ENCODE measurements around the gene THBD. TPM values are rescaled to one million over a fixed set of nuclear protein-coding genes. Genes with fewer than 3 reads are reported as not detected.

THBD gene
- total RNA-seq, 2 donors from 2014 or later: 6.6 to 88.4 TPM

GRCh38 chr20:23022849-23023248 lies 26.6 kb downstream of the THBD start:
- no peaks in the 10 kb centered on the region for H3K9me3 ChIP-seq
- DNase-seq (ENCODE audit: low spot score): no peak
- no peaks in the 10 kb centered on the region for H3K27me3 ChIP-seq (replicated peaks; ENCODE audit: insufficient read depth)
- 68% methylated on average over 4 of the region's 4 CpGs for WGBS
- TF ChIP-seq CTCF (IDR thresholded peaks at IDR 0.05): no peak
- no peak for TF ChIP-seq POLR2A (IDR thresholded peaks at IDR 0.05)
- no peaks in the 10 kb centered on the region for H3K4me1 ChIP-seq (replicated peaks)
- intact Hi-C loops (cut with DNase I): no loop called here
- H3K27ac ChIP-seq: no peak overlapping the region
- H3K36me3 ChIP-seq: no peaks in the 10 kb centered on the region
- no peak overlapping the region for H3K4me3 ChIP-seq

GRCh38 chr20:23021951-23022350 lies 27.5 kb downstream of the THBD start:
- H3K36me3 ChIP-seq: no peaks in the 10 kb centered on the region

GRCh38 chr20:23021541-23021940 lies 27.9 kb downstream of the THBD start:
- intact Hi-C loops (cut with DNase I): no loop called here
- Histone ChIP-seq H3K9me3 (no peaks in the 10 kb centered on the region), H3K4me1 (replicated peaks) (no peaks in the 10 kb centered on the region), H3K27ac (no peak overlapping the region), H3K36me3 (no peaks in the 10 kb centered on the region), H3K27me3 (replicated peaks; ENCODE audit: insufficient read depth) (no peaks in the 10 kb centered on the region), H3K4me3 (no peak overlapping the region)
- WGBS: 50% methylated on average over 1 of the region's 1 CpG
- no peak for DNase-seq (ENCODE audit: low spot score)
- no peak for TF ChIP-seq POLR2A (IDR thresholded peaks at IDR 0.05)
- no peak for TF ChIP-seq CTCF (IDR thresholded peaks at IDR 0.05)
- TF ChIP-seq POLR2AphosphoS5 (IDR thresholded peaks at IDR 0.05): no peak

More at GRCh38 chr20:23021951-23022350, 27.5 kb downstream of the THBD start:
- no peak overlapping the region for H3K27ac ChIP-seq
- TF ChIP-seq POLR2AphosphoS5 (IDR thresholded peaks at IDR 0.05) (no peak), CTCF (IDR thresholded peaks at IDR 0.05) (no peak), POLR2A (IDR thresholded peaks at IDR 0.05) (no peak)
- no peaks in the 10 kb centered on the region for H3K27me3 ChIP-seq (replicated peaks; ENCODE audit: insufficient read depth)
- DNase-seq (ENCODE audit: low spot score): no peak
- H3K4me3 ChIP-seq: no peak overlapping the region
- 89% methylated on average over 5 of the region's 5 CpGs for WGBS
- intact Hi-C loops (cut with DNase I): no loop called here
- H3K4me1 ChIP-seq (replicated peaks): no peaks in the 10 kb centered on the region
- no peaks in the 10 kb centered on the region for H3K9me3 ChIP-seq

GRCh38 chr20:23020230-23021018 lies 29.0 kb downstream of the THBD start:
- no peak for DNase-seq (ENCODE audit: low spot score)
- 95% methylated on average over 12 of the region's 12 CpGs for WGBS
- H3K9me3 ChIP-seq: no peaks in the 10 kb centered on the region
- H3K27ac ChIP-seq: no peak overlapping the region
- intact Hi-C loops (cut with DNase I): no loop called here
- no peaks in the 10 kb centered on the region for H3K36me3 ChIP-seq
- H3K27me3 ChIP-seq (replicated peaks; ENCODE audit: insufficient read depth): no peaks in the 10 kb centered on the region
- TF ChIP-seq CTCF (IDR thresholded peaks at IDR 0.05) (no peak), POLR2AphosphoS5 (IDR thresholded peaks at IDR 0.05) (no peak), POLR2A (IDR thresholded peaks at IDR 0.05) (no peak)
- no peaks in the 10 kb centered on the region for H3K4me1 ChIP-seq (replicated peaks)
- H3K4me3 ChIP-seq: no peak overlapping the region

GRCh38 chr20:23019403-23019802 lies 30.1 kb downstream of the THBD start:
- no peak overlapping the region for H3K4me3 ChIP-seq
- no peaks in the 10 kb centered on the region for H3K9me3 ChIP-seq
- no peaks in the 10 kb centered on the region for H3K4me1 ChIP-seq (replicated peaks)
- 51% methylated on average over 7 of the region's 7 CpGs for WGBS
- H3K27ac ChIP-seq: no peak overlapping the region
- no peak for DNase-seq (ENCODE audit: low spot score)
- H3K27me3 ChIP-seq (replicated peaks; ENCODE audit: insufficient read depth): no peaks in the 10 kb centered on the region
- TF ChIP-seq POLR2AphosphoS5 (IDR thresholded peaks at IDR 0.05) (no peak), CTCF (IDR thresholded peaks at IDR 0.05) (no peak), POLR2A (IDR thresholded peaks at IDR 0.05) (no peak)
- H3K36me3 ChIP-seq: no peaks in the 10 kb centered on the region
- intact Hi-C loops (cut with DNase I): no loop called here

Measured in prostate gland (tissue), 2 donors.